Tibial nerve (tissue), 4 donors: ENCODE results near the gene PPP2R3B. TPM values are rescaled to one million over a fixed set of nuclear protein-coding genes. Genes with fewer than 3 reads are reported as not detected.

ENCODE experiments used
- DNase-seq, 2 donors: peaks; one replicate each; pipeline ENCODE4 v3.0.0-alpha.2; 2019; ENCODE audit warnings: low spot score in 2 of 2
- H3K27ac ChIP-seq, 4 donors: fragments of 200-600 bp; sonication (generic) in 3 of 4; one replicate each; pipeline ENCODE4 v1.5.1; 2017 to 2019; ENCODE audit warnings: mild to moderate bottlenecking in 1 of 4
- H3K27me3 ChIP-seq, 2 donors: fragments of 200-600 bp; sonication (generic) in 1 of 2; one replicate each; pipeline versions ENCODE4 v1.5.1 to v1.6.0; 2017 to 2019
- H3K36me3 ChIP-seq, 3 donors: fragments of 200-600 bp; sonication (generic); one replicate each; pipeline ENCODE4 v1.5.1; 2018 to 2019
- H3K4me1 ChIP-seq, 4 donors: fragments of 200-600 bp; sonication (generic) in 3 of 4; one replicate each; pipeline ENCODE4 v1.5.1; 2017 to 2019
- H3K4me3 ChIP-seq, 4 donors: fragments of 200-600 bp; sonication (generic) in 3 of 4; one replicate each; pipeline ENCODE4 v1.5.1; 2017 to 2019; ENCODE audit warnings: mild to moderate bottlenecking in 1 of 4, moderate library complexity in 1 of 4
- H3K9me3 ChIP-seq, 4 donors: fragments of 200-600 bp; sonication (generic) in 3 of 4; one replicate each; pipeline ENCODE4 v1.5.1; 2017 to 2019
- CTCF ChIP-seq, 5 experiments: fragments of 200-600 bp in 3 of 5; fragments of 450-650 bp in 2 of 5; sonication (generic) in 3 of 5; IDR thresholded peaks; one replicate each; pipeline ENCODE4 v1.5.1; 2016 to 2019; ENCODE audit warnings: antibody characterized with exemption in 5 of 5, mild to moderate bottlenecking in 3 of 5, moderate library complexity in 2 of 5
- EP300 ChIP-seq, 2 donors: sonication (generic); formaldehyde crosslinking; IDR thresholded peaks; one replicate each; pipeline ENCODE4 v1.6.1; 2017; ENCODE audit warnings: antibody characterized with exemption in 2 of 2, mild to moderate bottlenecking in 1 of 2
- POLR2A ChIP-seq, 2 donors: fragments of 450-650 bp; IDR thresholded peaks; one replicate each; pipeline ENCODE4 v1.6.1; 2017; ENCODE audit warnings: antibody characterized with exemption in 2 of 2, mild to moderate bottlenecking in 2 of 2, moderate library complexity in 2 of 2
- WGBS, 2 donors: methylation state at CpG; one replicate each; pipeline ENCODE4 v1.1.5; 2018; 5-methylcytosine and 5-hydroxymethylcytosine counted together
- total RNA-seq, 4 donors: library from RNA; depleted of rRNA; stranded (reverse); fragments of >200 nt; gene quantifications; one replicate each; pipeline ENCODE4 v1.1.0, GENCODE V29; 2016

PPP2R3B gene
- total RNA-seq, 4 donors from 2014 or later = 20.4 to 59.4 (median 32.7) TPM

- no peak overlapping the region for H3K27ac ChIP-seq
- peaks cover 0 to 6% (median 0%) of the 10 kb centered on the region in 4 donors for H3K4me1 ChIP-seq
- no peaks in the 10 kb centered on the region for H3K36me3 ChIP-seq
- TF ChIP-seq CTCF (IDR thresholded peaks at IDR 0.05) (no peak), EP300 (IDR thresholded peaks at IDR 0.05) (no peak), POLR2A (IDR thresholded peaks at IDR 0.05) (no peak)
- DNase-seq = no peak
- no peaks in the 10 kb centered on the region for H3K9me3 ChIP-seq
- no peak overlapping the region for H3K4me3 ChIP-seq
- H3K27me3 ChIP-seq = peaks cover 0 to 14% of the 10 kb centered on the region in 2 donors
- WGBS, 2 donors = 63 to 94% methylated on average over 2 of the region's 2 CpGs
Observed at GRCh38 chrX:431492-432111, 44.9 kb upstream of the PPP2R3B start.

- 70 to 79% methylated on average over 14 to 21 of the region's 21 CpGs for WGBS, 2 donors
- no peaks in the 10 kb centered on the region for H3K36me3 ChIP-seq
- peaks cover 0 to 6% (median 0%) of the 10 kb centered on the region in 4 donors for H3K4me1 ChIP-seq
- no peak for DNase-seq
- H3K27me3 ChIP-seq = peaks cover 0 to 14% of the 10 kb centered on the region in 2 donors
- H3K4me3 ChIP-seq = no peak overlapping the region
- H3K9me3 ChIP-seq = no peaks in the 10 kb centered on the region
- H3K27ac ChIP-seq = no peak overlapping the region
- TF ChIP-seq CTCF (IDR thresholded peaks at IDR 0.05) (no peak), EP300 (IDR thresholded peaks at IDR 0.05) (no peak), POLR2A (IDR thresholded peaks at IDR 0.05) (no peak)
Observed at GRCh38 chrX:431056-431455, 44.3 kb upstream of the PPP2R3B start.

GRCh38 chrX:429266-429825, 42.6 kb upstream of the PPP2R3B start:
- H3K36me3 ChIP-seq = no peaks in the 10 kb centered on the region
- TF ChIP-seq POLR2A (IDR thresholded peaks at IDR 0.05) (no peak), CTCF (IDR thresholded peaks at IDR 0.05) (no peak), EP300 (IDR thresholded peaks at IDR 0.05) (no peak)
- DNase-seq = no peak
- H3K4me3 ChIP-seq = no peak overlapping the region
- peaks cover 0 to 6% (median 0%) of the 10 kb centered on the region in 4 donors for H3K4me1 ChIP-seq
- H3K27ac ChIP-seq = no peak overlapping the region
- no peaks in the 10 kb centered on the region for H3K9me3 ChIP-seq
- 93 to 95% methylated on average over 15 to 24 of the region's 24 CpGs for WGBS, 2 donors
- peaks cover 0 to 7% of the 10 kb centered on the region in 2 donors for H3K27me3 ChIP-seq

- Histone ChIP-seq H3K27me3 (peaks cover 0 to 7% of the 10 kb centered on the region in 2 donors), H3K36me3 (no peaks in the 10 kb centered on the region), H3K4me1 (peaks cover 0 to 6% (median 0%) of the 10 kb centered on the region in 4 donors), H3K9me3 (no peaks in the 10 kb centered on the region), H3K27ac (peak overlapping the region in 1 of 4 donors; percentile 44), H3K4me3 (peak overlapping the region in 3 of 4 donors; percentile 7 to 52 (median 28))
- TF ChIP-seq EP300 (IDR thresholded peaks at IDR 0.05) (no peak), CTCF (IDR thresholded peaks at IDR 0.05) (peak in 2 of 5 experiments; percentile 12 to 27)
- no peak for DNase-seq
- WGBS, 2 donors = 14 to 15% methylated on average over 48 to 51 of the region's 56 CpGs
Observed at GRCh38 chrX:427812-428725, 41.4 kb upstream of the PPP2R3B start.
